Posterior vena cava (tissue), 2 donors: ENCODE results near the gene ANKRD13A. TPM values are rescaled to one million over a fixed set of nuclear protein-coding genes. Genes with fewer than 3 reads are reported as not detected.
A peak's percentile ranks its signal among the peaks of the same experiment; 100 is the strongest.

Source experiments
- DNase-seq: peaks from one replicate; pipeline ENCODE4 v3.0.0-alpha.2; 2020; ENCODE audit warnings: low spot score
- intact Hi-C, 2 donors: fragments of 100-400 bp; cut with DNase I; formaldehyde crosslinking; loops; one replicate each; pipeline versions ENCODE4 v1.14.1 to v1.14.2; 2022 to 2023
- long read RNA-seq, 2 donors: library from polyadenylated mRNA; unstranded; transcript quantifications; one replicate each; pipeline ENCODE4 v2.0.0, GENCODE V29; 2020 to 2021
- total RNA-seq, 2 donors: library from RNA; stranded (reverse); fragmentation: NEBNext Ultra II Directional; extraction: Animal tissue kit (Norgen Biotek cat#: 25700); gene quantifications; one replicate each; pipeline ENCODE4 v1.2.1, GENCODE V29; 2021
- donor health status: DM: yes; HTN: yes; CAD: no.
- donor health status: DM: yes; HTN: yes; CAD: no.

The ANKRD13A gene
- 10 to 100 TPM; 54.0 to 55.2 TPM for total RNA-seq
- long read RNA-seq, donor 1, full-length matches to known transcripts: 6 of 38 reads
- long read RNA-seq, donor 1, partial matches to known transcripts: 2 of 38 reads
- long read RNA-seq, donor 1, other reads (novel, unspliced or antisense): 30 of 38 reads
- long read RNA-seq, donor 2, partial matches to known transcripts: 3 of 17 reads
- long read RNA-seq, donor 2, other reads (novel, unspliced or antisense): 13 of 17 reads

- intact Hi-C loops: loop anchor here in 1 of 2 donors (5.0 kb wide), 1 partner anchor 492 kb away; no protein-coding TSS in a partner anchor
- peak; percentile 97 for DNase-seq
These were observed at the start of gene ANKRD13A for GRCh38 chr12:109998904-109999648. Gene ANKRD13A (plus strand): TSS chr12:109999430. CDS start chr12:109999689, 259 bp downstream.

- DNase-seq: no peak
- intact Hi-C loops: no loop called here
These were observed 48.6 kb upstream of the ANKRD13A start for GRCh38 chr12:109950625-109951024.

GRCh38 chr12:109951136-109951535 lies 48.1 kb upstream of the ANKRD13A start:
- intact Hi-C loops: no loop called here
- DNase-seq: no peak

GRCh38 chr12:109951751-109952150 lies 47.5 kb upstream of the ANKRD13A start:
- intact Hi-C loops: no loop called here
- no peak for DNase-seq

GRCh38 chr12:109952160-109952858 lies 46.9 kb upstream of the ANKRD13A start:
- intact Hi-C loops: no loop called here
- DNase-seq: no peak

- no peak for DNase-seq
- intact Hi-C loops: no loop called here
These were observed 46.4 kb upstream of the ANKRD13A start for GRCh38 chr12:109952873-109953272.

GRCh38 chr12:109953656-109954055 lies 45.6 kb upstream of the ANKRD13A start:
- intact Hi-C loops: no loop called here
- DNase-seq: no peak

GRCh38 chr12:109958374-109958773 lies 40.9 kb upstream of the ANKRD13A start:
- no peak for DNase-seq
- intact Hi-C loops: no loop called here

- no peak for DNase-seq
- intact Hi-C loops: no loop called here
These were observed 39.7 kb upstream of the ANKRD13A start for GRCh38 chr12:109959411-109960093.

GRCh38 chr12:109961201-109961600 lies 38.0 kb upstream of the ANKRD13A start:
- intact Hi-C loops: no loop called here
- DNase-seq: no peak

- DNase-seq: no peak
- intact Hi-C loops: no loop called here
These were observed 37.6 kb upstream of the ANKRD13A start for GRCh38 chr12:109961612-109962011.

- DNase-seq: no peak
- intact Hi-C loops: no loop called here
These were observed 36.8 kb upstream of the ANKRD13A start for GRCh38 chr12:109962398-109962797.

GRCh38 chr12:109963330-109963729 lies 35.9 kb upstream of the ANKRD13A start:
- no peak for DNase-seq
- intact Hi-C loops: no loop called here

- intact Hi-C loops: no loop called here
- no peak for DNase-seq
These were observed 35.3 kb upstream of the ANKRD13A start for GRCh38 chr12:109963743-109964429.

GRCh38 chr12:109966546-109966945 lies 32.7 kb upstream of the ANKRD13A start:
- DNase-seq: no peak
- intact Hi-C loops: no loop called here

GRCh38 chr12:109967383-109968031 lies 31.7 kb upstream of the ANKRD13A start:
- no peak for DNase-seq
- intact Hi-C loops: no loop called here

- intact Hi-C loops: no loop called here
- DNase-seq: no peak
These were observed 31.2 kb upstream of the ANKRD13A start for GRCh38 chr12:109968032-109968420.

- DNase-seq: no peak
- intact Hi-C loops: no loop called here
These were observed 30.4 kb upstream of the ANKRD13A start for GRCh38 chr12:109968801-109969200.

GRCh38 chr12:109972821-109973220 lies 26.4 kb upstream of the ANKRD13A start:
- intact Hi-C loops: no loop called here

More at GRCh38 chr12:109972821-109973220, 26.4 kb upstream of the ANKRD13A start:
- no peak for DNase-seq
